ENCODE measurements around the gene TRIB2. TPM values are rescaled to one million over a fixed set of nuclear protein-coding genes. Genes with fewer than 3 reads are reported as not detected.

The TRIB2 gene
- total and polyA plus RNA-seq, 9 of the 15 experiments (the other 6 are each of a cell fraction or from before 2014, with no cell fraction given): 9.0 to 39.0 (median 26.3) TPM

DNA sequence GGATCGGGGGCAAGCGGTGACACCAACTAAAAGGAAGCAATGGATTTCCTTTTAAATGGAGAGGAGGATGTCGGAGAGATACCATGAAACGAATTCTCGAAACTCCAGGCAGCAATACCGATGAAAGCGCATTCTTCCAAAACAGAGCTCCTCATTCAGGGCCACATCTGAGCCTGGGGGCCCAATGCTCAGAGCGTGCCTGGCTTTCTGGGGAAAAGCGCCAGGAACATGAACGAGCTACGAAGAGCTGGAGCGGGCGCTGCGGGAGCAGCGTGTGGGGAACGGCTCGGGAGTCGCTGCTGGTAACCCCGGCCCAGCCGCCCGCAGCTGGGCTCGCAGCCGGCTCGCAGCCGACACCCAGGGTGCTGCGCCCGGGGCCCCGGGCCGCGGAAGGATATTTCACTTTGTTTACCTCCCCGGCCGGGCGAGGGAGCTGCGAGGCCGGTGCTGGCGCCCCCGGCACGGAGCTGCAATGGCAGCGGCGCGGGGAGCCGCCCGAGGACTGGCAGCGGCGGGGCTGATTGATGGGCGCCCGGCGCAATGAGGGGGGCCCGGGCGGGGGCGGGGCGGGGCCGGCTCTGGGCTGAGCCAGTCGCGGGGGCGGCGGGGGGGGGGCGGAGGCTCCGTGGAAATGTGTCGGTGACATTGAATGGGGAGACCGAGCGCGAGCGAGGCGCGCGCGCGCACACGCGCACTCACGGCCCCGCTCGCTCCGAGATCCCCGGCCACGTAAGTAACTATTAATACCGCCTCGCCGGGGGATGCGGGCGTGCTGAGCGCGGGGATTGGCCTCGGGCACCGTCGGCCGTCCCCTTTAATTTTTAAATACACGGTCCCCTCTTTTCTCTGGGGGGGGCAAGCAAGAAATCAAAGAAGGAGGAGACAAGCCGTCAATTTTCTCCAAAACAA lies at the start of gene TRIB2 (continued):
- TF ChIP-seq SP1 (CRISPR knock-in tag; IDR thresholded peaks at IDR 0.05) (0 out of 2 replicates have a peak, but pooled peaks have one; percentile 47), ZBTB7A (IDR thresholded peaks at IDR 0.05; ENCODE audit: borderline replicate concordance, control insufficient read depth, low read depth, low read length) (peak; percentile 70; the same call in 1 of the 2 replicates), NR1H2 (CRISPR knock-in tag; IDR thresholded peaks at IDR 0.05) (no peak), KDM2B (CRISPR knock-in tag; IDR thresholded peaks at IDR 0.05) (0 out of 2 replicates have a peak, but pooled peaks have one; percentile 73), EGR1 (conservative IDR thresholded peaks at IDR 0.05) (peak; percentile 48), YY1 (IDR thresholded peaks at IDR 0.05; ENCODE audit: borderline replicate concordance in 1 of 3, control insufficient read depth in 1 of 3, extremely low read depth in 1 of 3, insufficient read depth in 3 of 3, insufficient read length in 1 of 3, insufficient replicate concordance in 2 of 3, low read depth in 1 of 3, low read length in 2 of 3) (peak in 2 of 3 experiments; percentile 69 to 85)
- TF ChIP-seq, protein P1, sequence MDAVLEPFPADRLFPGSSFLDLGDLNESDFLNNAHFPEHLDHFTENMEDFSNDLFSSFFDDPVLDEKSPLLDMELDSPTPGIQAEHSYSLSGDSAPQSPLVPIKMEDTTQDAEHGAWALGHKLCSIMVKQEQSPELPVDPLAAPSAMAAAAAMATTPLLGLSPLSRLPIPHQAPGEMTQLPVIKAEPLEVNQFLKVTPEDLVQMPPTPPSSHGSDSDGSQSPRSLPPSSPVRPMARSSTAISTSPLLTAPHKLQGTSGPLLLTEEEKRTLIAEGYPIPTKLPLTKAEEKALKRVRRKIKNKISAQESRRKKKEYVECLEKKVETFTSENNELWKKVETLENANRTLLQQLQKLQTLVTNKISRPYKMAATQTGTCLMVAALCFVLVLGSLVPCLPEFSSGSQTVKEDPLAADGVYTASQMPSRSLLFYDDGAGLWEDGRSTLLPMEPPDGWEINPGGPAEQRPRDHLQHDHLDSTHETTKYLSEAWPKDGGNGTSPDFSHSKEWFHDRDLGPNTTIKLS (IDR thresholded peaks at IDR 0.05; ENCODE audit: borderline replicate concordance, low read depth): 0 out of 2 replicates have a peak, but pooled peaks have one; percentile 15
- TF ChIP-seq, protein P2, sequence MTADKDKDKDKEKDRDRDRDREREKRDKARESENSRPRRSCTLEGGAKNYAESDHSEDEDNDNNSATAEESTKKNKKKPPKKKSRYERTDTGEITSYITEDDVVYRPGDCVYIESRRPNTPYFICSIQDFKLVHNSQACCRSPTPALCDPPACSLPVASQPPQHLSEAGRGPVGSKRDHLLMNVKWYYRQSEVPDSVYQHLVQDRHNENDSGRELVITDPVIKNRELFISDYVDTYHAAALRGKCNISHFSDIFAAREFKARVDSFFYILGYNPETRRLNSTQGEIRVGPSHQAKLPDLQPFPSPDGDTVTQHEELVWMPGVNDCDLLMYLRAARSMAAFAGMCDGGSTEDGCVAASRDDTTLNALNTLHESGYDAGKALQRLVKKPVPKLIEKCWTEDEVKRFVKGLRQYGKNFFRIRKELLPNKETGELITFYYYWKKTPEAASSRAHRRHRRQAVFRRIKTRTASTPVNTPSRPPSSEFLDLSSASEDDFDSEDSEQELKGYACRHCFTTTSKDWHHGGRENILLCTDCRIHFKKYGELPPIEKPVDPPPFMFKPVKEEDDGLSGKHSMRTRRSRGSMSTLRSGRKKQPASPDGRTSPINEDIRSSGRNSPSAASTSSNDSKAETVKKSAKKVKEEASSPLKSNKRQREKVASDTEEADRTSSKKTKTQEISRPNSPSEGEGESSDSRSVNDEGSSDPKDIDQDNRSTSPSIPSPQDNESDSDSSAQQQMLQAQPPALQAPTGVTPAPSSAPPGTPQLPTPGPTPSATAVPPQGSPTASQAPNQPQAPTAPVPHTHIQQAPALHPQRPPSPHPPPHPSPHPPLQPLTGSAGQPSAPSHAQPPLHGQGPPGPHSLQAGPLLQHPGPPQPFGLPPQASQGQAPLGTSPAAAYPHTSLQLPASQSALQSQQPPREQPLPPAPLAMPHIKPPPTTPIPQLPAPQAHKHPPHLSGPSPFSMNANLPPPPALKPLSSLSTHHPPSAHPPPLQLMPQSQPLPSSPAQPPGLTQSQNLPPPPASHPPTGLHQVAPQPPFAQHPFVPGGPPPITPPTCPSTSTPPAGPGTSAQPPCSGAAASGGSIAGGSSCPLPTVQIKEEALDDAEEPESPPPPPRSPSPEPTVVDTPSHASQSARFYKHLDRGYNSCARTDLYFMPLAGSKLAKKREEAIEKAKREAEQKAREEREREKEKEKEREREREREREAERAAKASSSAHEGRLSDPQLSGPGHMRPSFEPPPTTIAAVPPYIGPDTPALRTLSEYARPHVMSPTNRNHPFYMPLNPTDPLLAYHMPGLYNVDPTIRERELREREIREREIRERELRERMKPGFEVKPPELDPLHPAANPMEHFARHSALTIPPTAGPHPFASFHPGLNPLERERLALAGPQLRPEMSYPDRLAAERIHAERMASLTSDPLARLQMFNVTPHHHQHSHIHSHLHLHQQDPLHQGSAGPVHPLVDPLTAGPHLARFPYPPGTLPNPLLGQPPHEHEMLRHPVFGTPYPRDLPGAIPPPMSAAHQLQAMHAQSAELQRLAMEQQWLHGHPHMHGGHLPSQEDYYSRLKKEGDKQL (CRISPR knock-in tag; IDR thresholded peaks at IDR 0.05; ENCODE audit: borderline replicate concordance): no peak
- TF ChIP-seq, protein P3, sequence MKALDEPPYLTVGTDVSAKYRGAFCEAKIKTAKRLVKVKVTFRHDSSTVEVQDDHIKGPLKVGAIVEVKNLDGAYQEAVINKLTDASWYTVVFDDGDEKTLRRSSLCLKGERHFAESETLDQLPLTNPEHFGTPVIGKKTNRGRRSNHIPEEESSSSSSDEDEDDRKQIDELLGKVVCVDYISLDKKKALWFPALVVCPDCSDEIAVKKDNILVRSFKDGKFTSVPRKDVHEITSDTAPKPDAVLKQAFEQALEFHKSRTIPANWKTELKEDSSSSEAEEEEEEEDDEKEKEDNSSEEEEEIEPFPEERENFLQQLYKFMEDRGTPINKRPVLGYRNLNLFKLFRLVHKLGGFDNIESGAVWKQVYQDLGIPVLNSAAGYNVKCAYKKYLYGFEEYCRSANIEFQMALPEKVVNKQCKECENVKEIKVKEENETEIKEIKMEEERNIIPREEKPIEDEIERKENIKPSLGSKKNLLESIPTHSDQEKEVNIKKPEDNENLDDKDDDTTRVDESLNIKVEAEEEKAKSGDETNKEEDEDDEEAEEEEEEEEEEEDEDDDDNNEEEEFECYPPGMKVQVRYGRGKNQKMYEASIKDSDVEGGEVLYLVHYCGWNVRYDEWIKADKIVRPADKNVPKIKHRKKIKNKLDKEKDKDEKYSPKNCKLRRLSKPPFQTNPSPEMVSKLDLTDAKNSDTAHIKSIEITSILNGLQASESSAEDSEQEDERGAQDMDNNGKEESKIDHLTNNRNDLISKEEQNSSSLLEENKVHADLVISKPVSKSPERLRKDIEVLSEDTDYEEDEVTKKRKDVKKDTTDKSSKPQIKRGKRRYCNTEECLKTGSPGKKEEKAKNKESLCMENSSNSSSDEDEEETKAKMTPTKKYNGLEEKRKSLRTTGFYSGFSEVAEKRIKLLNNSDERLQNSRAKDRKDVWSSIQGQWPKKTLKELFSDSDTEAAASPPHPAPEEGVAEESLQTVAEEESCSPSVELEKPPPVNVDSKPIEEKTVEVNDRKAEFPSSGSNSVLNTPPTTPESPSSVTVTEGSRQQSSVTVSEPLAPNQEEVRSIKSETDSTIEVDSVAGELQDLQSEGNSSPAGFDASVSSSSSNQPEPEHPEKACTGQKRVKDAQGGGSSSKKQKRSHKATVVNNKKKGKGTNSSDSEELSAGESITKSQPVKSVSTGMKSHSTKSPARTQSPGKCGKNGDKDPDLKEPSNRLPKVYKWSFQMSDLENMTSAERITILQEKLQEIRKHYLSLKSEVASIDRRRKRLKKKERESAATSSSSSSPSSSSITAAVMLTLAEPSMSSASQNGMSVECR (CRISPR knock-in tag; IDR thresholded peaks at IDR 0.05): 0 out of 2 replicates have a peak, but pooled peaks have one; percentile 14
- TF ChIP-seq, protein P4, sequence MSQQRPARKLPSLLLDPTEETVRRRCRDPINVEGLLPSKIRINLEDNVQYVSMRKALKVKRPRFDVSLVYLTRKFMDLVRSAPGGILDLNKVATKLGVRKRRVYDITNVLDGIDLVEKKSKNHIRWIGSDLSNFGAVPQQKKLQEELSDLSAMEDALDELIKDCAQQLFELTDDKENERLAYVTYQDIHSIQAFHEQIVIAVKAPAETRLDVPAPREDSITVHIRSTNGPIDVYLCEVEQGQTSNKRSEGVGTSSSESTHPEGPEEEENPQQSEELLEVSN (IDR thresholded peaks at IDR 0.05; ENCODE audit: borderline replicate concordance in 1 of 2, extremely low read depth in 1 of 2, insufficient read depth in 1 of 2, insufficient read length in 1 of 2, low read depth in 1 of 2, low read length in 1 of 2, poor library complexity in 1 of 2, severe bottlenecking in 1 of 2): peak in 1 of 2 experiments; percentile 49
